Smooth muscle cell of the brain vasculature (primary cell): ENCODE measurements around the gene INA.

Experiments
- DNase-seq: peaks from one replicate; pipeline ENCODE4 v3.0.0-alpha.2; 2012; ENCODE audit warnings: low read depth, low spot score

INA gene

DNA sequence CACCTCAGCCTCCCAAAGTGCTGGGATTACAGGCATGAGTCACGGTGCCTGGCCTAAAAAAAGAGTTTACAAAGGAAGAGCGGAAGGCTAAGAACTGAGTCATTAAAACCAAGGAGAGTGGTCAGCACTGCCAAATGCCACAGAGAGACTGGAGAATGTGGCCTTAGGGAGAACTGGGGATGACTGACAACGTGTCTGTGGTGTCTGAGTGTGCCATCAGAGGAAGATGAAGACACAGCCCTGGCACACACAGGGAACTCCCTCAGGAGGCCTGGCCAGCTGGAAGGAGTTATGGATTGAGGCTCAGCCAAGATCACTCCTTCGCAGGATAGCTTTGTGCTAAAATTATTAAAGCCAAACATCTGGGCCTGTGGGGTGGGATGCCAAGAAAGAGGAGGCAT is 3.9 kb upstream of the INA start:
- peak; percentile 31 for DNase-seq

DNA sequence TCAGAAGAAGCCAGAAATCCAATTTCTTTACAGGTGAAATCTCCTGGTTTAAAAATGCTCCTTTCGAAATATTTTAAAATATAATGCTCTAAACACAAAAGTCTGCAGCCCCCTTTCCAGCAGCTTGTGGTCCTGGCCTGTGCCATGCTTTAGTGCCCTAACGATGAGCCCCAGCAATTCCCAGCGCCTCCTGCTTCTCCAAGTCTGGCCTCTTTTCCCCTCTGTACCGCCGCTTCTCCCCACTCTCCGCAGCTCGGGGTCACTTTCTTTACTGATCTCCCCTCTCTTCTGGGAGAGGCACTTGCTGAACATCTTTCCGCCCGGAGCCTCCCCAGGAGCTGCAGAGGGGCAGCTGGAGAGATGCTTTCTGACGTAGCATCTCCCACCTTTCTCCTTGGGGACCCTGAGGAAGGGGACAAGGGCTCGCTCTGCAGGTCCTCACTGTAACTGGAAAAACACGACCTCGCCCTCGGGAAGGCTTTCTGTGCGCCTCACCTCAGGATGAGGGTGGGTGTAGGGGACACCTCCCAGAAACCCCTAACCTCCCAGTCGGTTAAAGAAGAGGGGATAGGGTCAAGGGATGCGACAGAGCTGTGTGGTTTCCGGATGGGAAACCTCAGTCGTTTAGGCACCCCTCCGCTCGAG is 565 bp upstream of the INA start:
- DNase-seq = no peak

DNA sequence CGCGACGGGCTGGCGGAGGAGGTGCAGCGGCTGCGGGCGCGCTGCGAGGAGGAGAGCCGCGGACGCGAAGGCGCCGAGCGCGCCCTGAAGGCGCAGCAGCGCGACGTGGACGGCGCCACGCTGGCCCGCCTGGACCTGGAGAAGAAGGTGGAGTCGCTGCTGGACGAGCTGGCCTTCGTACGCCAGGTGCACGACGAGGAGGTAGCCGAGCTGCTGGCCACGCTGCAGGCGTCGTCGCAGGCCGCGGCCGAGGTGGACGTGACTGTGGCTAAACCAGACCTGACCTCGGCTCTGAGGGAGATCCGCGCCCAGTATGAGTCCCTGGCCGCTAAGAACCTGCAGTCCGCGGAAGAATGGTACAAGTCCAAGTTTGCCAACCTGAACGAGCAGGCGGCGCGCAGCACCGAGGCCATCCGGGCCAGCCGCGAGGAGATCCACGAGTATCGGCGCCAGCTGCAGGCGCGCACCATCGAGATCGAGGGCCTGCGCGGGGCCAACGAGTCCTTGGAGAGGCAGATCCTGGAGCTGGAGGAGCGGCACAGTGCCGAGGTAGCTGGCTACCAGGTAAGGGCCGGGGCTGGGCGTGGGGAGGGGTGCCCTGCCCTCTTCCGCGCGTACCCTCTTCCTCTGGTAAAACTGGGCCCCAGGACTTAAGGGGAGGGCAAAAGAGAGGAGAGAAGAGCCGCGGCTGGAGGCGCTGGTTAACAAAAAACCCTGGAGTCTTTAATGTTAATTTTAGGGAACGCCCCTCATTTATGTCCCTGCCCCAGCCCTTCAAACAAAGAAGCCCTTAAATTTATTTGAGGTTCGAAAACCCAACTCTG is 987 bp downstream of the INA start:
- DNase-seq = no peak

DNA sequence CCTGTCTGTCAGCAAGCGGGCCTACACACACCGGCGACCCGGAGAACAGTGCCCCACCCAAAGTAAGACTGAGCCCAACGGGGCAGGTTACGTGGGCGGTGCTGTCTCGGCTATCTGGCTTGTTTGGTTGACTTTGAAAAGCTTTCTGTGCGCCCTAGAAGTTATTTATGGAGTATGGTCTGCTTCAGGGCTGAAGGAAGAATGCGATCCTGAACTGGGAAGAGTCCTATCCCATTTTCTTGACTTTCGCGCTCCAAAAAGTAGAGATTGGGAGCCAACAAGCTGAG is 1.5 kb downstream of the INA start:
- no peak for DNase-seq

DNA sequence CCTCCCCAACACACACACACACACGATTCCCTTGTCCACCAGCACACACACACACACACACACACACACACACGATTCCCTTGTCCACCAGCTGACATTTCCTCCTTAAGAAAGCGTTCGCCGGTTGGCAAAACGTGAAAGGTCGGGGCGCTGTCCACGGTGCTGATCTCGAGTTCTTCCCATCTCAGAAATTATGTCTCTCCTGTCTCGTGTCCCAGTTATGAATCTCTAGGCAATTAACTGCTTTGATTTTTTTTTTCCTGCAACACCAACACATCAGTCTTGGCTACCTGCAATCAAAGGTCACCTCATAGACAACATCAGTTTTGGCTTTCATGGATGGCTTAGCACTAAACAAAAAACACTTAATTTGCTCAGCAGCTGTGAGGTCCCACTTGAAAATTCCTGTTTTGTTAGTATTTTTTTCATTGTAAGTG is 1.9 kb downstream of the INA start:
- no peak for DNase-seq

DNA sequence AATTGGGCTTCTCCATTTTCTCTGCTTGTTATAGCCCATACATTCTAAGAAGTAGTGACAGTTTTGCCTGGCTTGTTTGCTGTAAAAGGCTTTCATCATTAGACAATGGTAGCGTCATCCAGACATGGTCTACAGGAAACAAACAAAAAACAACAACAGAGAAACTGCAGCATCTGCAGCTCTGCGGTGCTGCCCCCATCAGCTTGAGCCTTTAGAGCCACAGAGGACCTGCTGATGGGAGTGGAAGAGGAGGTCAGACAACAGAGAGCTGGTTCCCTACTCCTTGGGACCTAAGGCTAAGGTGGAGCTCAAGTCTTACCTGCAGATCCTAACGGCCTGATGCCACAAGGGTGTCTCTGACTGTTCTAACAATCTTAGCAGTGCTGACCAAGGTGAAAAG is 3.1 kb downstream of the INA start:
- no peak for DNase-seq

DNA sequence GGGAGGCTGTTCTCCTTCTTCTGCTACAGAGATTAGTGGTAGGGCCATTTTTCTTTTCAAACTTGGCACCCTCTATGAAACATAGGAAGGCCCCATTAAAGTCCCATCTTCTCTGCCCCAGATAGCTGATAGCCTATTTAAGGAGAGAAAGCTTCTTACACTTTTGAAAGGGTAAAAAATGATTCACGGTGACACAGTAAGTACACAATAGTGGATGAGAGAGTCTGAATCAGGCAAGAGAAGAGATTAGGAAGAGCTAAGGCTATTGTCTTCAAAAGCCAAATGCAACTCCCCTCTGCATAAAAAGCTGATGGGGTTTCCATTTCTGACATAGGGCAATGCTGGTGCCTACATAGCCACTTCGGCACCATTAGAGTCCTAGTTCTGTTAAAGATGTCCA is 3.6 kb downstream of the INA start:
- no peak for DNase-seq

DNA sequence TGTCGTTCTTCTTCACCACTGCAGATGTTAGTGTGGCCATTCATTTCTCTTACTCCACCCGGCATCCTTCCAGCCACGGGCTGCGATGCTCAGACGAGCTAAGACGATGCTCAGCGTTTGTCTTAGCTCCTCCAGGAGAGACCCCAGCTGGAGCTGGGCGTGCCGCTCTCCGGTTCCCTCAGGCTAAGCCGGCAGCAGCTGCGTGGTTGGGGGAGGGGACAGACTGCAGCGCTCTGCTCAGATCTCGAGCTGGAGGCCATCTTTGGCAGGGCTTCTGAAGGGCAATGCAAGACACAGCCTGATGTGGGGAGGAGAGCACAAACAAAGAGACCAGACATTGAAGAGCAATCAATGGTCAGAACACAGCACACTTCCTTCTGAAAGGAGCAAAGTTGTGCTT is 4.8 kb downstream of the INA start:
- no peak for DNase-seq

DNA sequence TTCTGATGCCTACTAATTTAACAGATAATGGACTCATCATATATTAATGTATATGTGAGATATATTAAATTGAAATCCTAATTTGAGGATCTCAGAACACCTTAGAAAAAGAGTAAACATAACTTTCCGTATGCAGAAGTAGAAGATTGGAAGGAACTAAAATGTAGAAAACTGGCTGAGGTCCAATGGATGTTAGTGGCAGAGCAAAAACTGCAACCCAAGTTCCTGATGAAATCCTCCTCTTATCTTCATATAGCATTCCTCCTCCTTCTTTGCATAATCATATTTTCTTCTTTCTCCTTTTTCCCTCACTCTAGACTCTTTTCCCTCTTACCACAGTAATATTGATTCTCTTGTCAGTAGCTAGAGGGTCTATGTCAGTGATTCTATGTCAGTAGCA is 6.0 kb downstream of the INA start:
- DNase-seq = no peak

DNA sequence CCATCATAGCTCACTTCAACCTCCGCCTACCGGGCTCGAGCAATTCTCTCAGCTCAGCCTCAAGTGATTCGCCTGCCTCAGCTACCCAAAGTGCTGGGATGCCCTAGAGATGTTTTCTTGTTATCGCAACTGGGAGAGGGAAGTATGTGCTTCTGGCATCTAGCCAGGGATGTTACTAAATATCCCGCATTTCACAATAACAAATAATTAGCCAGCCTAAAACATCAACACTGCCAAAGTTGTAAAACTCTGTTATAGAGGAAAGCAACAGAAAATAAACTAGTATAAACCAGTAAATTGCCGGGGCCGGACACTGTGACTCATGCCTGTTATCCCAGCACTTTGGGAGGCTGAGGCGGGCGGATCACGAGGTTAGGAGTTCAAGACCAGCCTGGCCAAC is 7.2 kb downstream of the INA start:
- DNase-seq = no peak

- no peak for DNase-seq
Observed at GRCh38 chr10:103287992-103288391, 11.1 kb downstream of the INA start.

DNA sequence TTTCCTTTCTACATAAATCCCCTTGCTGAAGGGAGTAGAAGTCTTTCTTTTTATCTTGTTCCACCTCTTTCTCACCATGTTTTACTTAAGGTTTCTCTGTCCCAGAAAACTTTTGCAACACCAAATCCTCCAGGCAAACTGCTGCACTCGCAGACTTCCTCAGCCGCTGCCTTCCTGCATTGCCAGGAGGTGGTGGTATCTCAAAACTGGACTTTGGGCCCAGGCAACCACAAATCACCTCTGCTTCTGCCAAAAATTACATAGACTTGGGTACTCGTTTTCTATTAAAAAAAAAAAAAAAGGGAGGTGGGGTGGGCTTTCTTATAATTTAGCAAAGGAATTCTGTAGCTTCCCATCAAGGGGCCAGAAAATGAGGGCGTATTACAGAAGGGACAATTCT is 14.7 kb downstream of the INA start:
- no peak for DNase-seq

DNA sequence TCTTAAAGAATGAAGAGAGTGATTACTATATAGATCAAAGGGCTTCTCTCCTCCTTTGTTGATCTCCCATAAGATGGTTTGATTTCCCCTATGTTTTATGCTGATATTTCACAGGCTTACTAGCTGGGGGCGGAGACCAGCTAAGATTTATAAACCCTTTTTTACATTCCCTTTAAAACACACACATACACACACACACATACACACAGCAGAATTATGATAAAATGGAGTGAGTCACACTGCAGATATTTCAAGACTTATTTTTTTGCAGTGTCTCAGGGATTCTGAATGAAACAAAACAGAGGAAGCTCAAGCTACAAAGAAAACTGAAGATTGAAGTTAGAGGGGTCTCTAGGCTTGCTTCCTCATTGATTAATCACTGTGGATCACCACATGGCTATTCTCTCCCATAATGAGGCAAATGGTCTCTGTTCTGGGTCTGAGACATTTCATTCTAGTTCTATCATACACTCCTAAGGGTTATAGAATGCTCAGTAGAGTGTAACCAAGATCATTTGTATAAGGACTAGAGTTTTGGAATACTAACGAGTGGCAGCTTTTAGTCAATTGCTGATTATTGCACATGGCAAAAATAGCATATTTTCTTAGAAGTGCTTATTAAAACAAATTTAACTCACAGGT is 18.6 kb downstream of the INA start:
- no peak for DNase-seq

DNA sequence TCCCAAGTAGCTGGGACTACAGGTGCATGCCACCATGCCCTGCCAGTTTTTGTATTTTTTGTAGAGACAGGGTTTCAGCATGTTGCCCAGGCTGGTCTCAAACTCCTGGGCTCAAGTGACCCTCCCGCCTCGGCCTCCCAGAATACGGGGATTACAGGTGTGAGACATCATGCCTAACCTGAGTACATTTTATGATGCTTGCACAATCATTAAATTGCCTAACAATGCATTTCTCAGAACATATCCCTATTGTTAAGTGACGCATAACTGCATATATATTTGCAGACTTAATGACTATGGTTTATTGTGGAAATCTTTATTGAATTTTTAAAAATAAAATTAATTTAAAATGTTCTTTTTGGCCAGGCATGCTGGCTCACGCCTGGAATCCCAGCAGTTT is 30.7 kb downstream of the INA start:
- DNase-seq = no peak

DNA sequence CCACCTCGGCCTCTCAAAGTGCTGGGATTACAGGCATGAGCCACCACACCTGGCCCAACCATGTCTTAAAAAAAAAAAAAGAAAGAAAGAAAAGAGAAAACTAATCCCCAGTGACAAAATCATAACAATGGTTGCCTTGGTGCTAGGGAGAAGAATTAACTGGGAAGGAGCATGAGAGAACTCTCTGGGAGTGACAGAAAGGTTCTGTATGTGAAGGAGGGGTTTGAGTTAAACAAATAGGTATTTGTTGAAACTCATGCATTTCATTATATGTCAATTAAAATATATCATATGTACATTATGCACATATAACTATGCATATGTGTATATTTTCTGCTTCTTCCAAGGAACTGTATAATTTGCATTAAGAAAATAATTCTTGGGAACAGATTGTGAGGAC is 33.3 kb downstream of the INA start:
- no peak for DNase-seq

GRCh38 chr10:103316087-103316486 is 39.1 kb downstream of the INA start:
- no peak for DNase-seq

GRCh38 chr10:103327906-103328305 is 51.0 kb downstream of the INA start:
- DNase-seq = no peak

DNA sequence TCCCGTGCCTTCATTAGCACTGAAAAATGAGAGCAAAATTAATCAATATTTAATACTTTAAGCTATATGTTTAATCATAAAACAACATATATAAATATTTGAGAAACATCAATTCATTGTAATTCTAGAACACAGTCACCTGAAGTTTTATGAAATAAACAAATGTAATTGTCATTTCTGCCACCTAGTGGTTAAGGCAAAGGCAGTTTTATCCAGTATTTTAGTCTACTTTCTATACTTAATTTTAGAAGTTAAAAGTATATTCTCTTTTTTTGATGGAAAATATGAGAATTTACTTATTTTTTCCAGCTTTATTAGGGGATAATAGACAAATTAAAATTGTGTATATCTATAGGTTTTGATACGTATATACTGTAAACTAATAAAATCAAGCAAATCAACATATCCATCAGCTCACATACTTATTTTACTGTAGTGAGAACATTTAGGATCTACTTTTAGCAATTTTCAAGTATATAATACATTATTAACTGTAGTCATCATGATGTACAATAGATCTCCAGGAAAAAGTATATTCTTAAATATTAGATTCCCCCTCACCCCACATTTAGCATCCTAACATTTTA is 57.1 kb downstream of the INA start:
- DNase-seq = no peak

- DNase-seq = no peak
Observed at GRCh38 chr10:103334567-103334966, 57.6 kb downstream of the INA start.

DNA sequence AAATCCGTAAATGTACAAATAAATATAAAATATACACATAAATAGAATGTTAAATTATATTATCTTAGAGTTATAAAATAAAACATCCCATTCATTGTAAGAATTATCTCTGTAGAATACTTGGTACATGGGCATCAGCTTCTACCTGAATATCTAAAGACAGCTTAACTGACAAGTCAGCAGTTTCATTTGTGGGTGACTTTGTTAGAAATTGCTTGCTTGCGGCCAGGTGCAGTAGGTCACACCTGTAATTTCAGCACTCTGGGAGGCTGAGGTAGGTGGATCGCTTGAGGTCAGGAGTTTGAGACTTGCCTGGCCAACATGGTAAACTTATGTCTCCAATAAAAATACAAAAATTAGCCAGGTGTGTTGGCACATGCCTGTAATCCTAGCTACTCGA is 59.4 kb downstream of the INA start:
- no peak for DNase-seq
